ENCODE measurements around the gene SSBP3.
"Not testable (repeated sequence)": the region's sequence is repeated elsewhere in the genome, so short reads cannot be mapped to it uniquely, and the experiment has no call there.

SSBP3 gene

GRCh38 chr1:54398963-54399528 lies 7.1 kb downstream of the SSBP3 start:
- Histone ChIP-seq H3K4me3 (ENCODE audit: low read length) (no peak overlapping the region), H3K27ac (ENCODE audit: low read depth, low read length) (no peak overlapping the region), H3K27me3 (ENCODE audit: control insufficient read depth, insufficient read depth, low read length) (no peaks in the 10 kb centered on the region), H3K36me3 (ENCODE audit: control insufficient read depth, insufficient read depth, low read length) (peaks cover 20% of the 10 kb centered on the region), H3K9ac (ENCODE audit: low read length) (no peak overlapping the region), H3K4me1 (ENCODE audit: control insufficient read depth, insufficient read depth, low read length) (peaks cover 11% of the 10 kb centered on the region)

GRCh38 chr1:54397980-54398379 lies 8.2 kb downstream of the SSBP3 start:
- Histone ChIP-seq H3K4me1 (ENCODE audit: control insufficient read depth, insufficient read depth, low read length) (peaks cover 8% of the 10 kb centered on the region), H3K9ac (ENCODE audit: low read length) (no peak overlapping the region), H3K27me3 (ENCODE audit: control insufficient read depth, insufficient read depth, low read length) (no peaks in the 10 kb centered on the region), H3K4me3 (ENCODE audit: low read length) (no peak overlapping the region), H3K36me3 (ENCODE audit: control insufficient read depth, insufficient read depth, low read length) (peaks cover 22% of the 10 kb centered on the region), H3K27ac (ENCODE audit: low read depth, low read length) (no peak overlapping the region)

- no peak overlapping the region for H3K9ac ChIP-seq (ENCODE audit: low read length)
- peaks cover 8% of the 10 kb centered on the region for H3K4me1 ChIP-seq (ENCODE audit: control insufficient read depth, insufficient read depth, low read length)
- no peaks in the 10 kb centered on the region for H3K27me3 ChIP-seq (ENCODE audit: control insufficient read depth, insufficient read depth, low read length)
- H3K27ac ChIP-seq (ENCODE audit: low read depth, low read length), result no peak overlapping the region
- H3K4me3 ChIP-seq (ENCODE audit: low read length), result no peak overlapping the region
- H3K36me3 ChIP-seq (ENCODE audit: control insufficient read depth, insufficient read depth, low read length), result peaks cover 28% of the 10 kb centered on the region
These were observed 9.1 kb downstream of the SSBP3 start for GRCh38 chr1:54397090-54397591.

GRCh38 chr1:54396261-54396933 lies 9.8 kb downstream of the SSBP3 start:
- no peaks in the 10 kb centered on the region for H3K27me3 ChIP-seq (ENCODE audit: control insufficient read depth, insufficient read depth, low read length)
- H3K9ac ChIP-seq (ENCODE audit: low read length), result no peak overlapping the region
- H3K4me3 ChIP-seq (ENCODE audit: low read length), result no peak overlapping the region
- H3K4me1 ChIP-seq (ENCODE audit: control insufficient read depth, insufficient read depth, low read length), result peaks cover 8% of the 10 kb centered on the region
- no peak overlapping the region for H3K27ac ChIP-seq (ENCODE audit: low read depth, low read length)
- H3K36me3 ChIP-seq (ENCODE audit: control insufficient read depth, insufficient read depth, low read length), result peaks cover 28% of the 10 kb centered on the region

GRCh38 chr1:54395281-54395934 lies 10.8 kb downstream of the SSBP3 start:
- no peaks in the 10 kb centered on the region for H3K27me3 ChIP-seq (ENCODE audit: control insufficient read depth, insufficient read depth, low read length)
- no peak overlapping the region for H3K9ac ChIP-seq (ENCODE audit: low read length)
- H3K36me3 ChIP-seq (ENCODE audit: control insufficient read depth, insufficient read depth, low read length), result peaks cover 28% of the 10 kb centered on the region
- no peak overlapping the region for H3K4me3 ChIP-seq (ENCODE audit: low read length)
- peaks cover 8% of the 10 kb centered on the region for H3K4me1 ChIP-seq (ENCODE audit: control insufficient read depth, insufficient read depth, low read length)
- no peak overlapping the region for H3K27ac ChIP-seq (ENCODE audit: low read depth, low read length)

- Histone ChIP-seq H3K9ac (ENCODE audit: low read length) (no peak overlapping the region), H3K36me3 (ENCODE audit: control insufficient read depth, insufficient read depth, low read length) (peaks cover 21% of the 10 kb centered on the region), H3K4me1 (ENCODE audit: control insufficient read depth, insufficient read depth, low read length) (peaks cover 8% of the 10 kb centered on the region), H3K4me3 (ENCODE audit: low read length) (no peak overlapping the region), H3K27me3 (ENCODE audit: control insufficient read depth, insufficient read depth, low read length) (no peaks in the 10 kb centered on the region), H3K27ac (ENCODE audit: low read depth, low read length) (no peak overlapping the region)
These were observed 12.1 kb downstream of the SSBP3 start for GRCh38 chr1:54394104-54394503.

GRCh38 chr1:54392401-54392800 lies 13.8 kb downstream of the SSBP3 start:
- no peak overlapping the region for H3K27ac ChIP-seq (ENCODE audit: low read depth, low read length)
- H3K4me1 ChIP-seq (ENCODE audit: control insufficient read depth, insufficient read depth, low read length), result peaks cover 5% of the 10 kb centered on the region
- H3K27me3 ChIP-seq (ENCODE audit: control insufficient read depth, insufficient read depth, low read length), result no peaks in the 10 kb centered on the region
- H3K4me3 ChIP-seq (ENCODE audit: low read length), result no peak overlapping the region
- no peak overlapping the region for H3K9ac ChIP-seq (ENCODE audit: low read length)
- H3K36me3 ChIP-seq (ENCODE audit: control insufficient read depth, insufficient read depth, low read length), result peaks cover 11% of the 10 kb centered on the region

- H3K27ac ChIP-seq (ENCODE audit: low read depth, low read length), result no peak overlapping the region
- H3K4me3 ChIP-seq (ENCODE audit: low read length), result no peak overlapping the region
- H3K4me1 ChIP-seq (ENCODE audit: control insufficient read depth, insufficient read depth, low read length), result no peaks in the 10 kb centered on the region
- no peaks in the 10 kb centered on the region for H3K27me3 ChIP-seq (ENCODE audit: control insufficient read depth, insufficient read depth, low read length)
- peaks cover 11% of the 10 kb centered on the region for H3K36me3 ChIP-seq (ENCODE audit: control insufficient read depth, insufficient read depth, low read length)
- H3K9ac ChIP-seq (ENCODE audit: low read length), result no peak overlapping the region
These were observed 14.6 kb downstream of the SSBP3 start for GRCh38 chr1:54391450-54392209.

- H3K36me3 ChIP-seq (ENCODE audit: control insufficient read depth, insufficient read depth, low read length), result peaks cover 11% of the 10 kb centered on the region
- no peak overlapping the region for H3K4me3 ChIP-seq (ENCODE audit: low read length)
- H3K27me3 ChIP-seq (ENCODE audit: control insufficient read depth, insufficient read depth, low read length), result no peaks in the 10 kb centered on the region
- H3K4me1 ChIP-seq (ENCODE audit: control insufficient read depth, insufficient read depth, low read length), result peaks cover 7% of the 10 kb centered on the region
- no peak overlapping the region for H3K9ac ChIP-seq (ENCODE audit: low read length)
- H3K27ac ChIP-seq (ENCODE audit: low read depth, low read length), result no peak overlapping the region
These were observed 15.5 kb downstream of the SSBP3 start for GRCh38 chr1:54390655-54391054.

GRCh38 chr1:54389608-54390007 lies 16.6 kb downstream of the SSBP3 start:
- not testable (repeated sequence) for H3K4me3 ChIP-seq (ENCODE audit: low read length); H3K27me3 ChIP-seq (ENCODE audit: control insufficient read depth, insufficient read depth, low read length); H3K27ac ChIP-seq (ENCODE audit: low read depth, low read length); H3K9ac ChIP-seq (ENCODE audit: low read length)
- peaks cover 17% of the 10 kb centered on the region for H3K4me1 ChIP-seq (ENCODE audit: control insufficient read depth, insufficient read depth, low read length)
- H3K36me3 ChIP-seq (ENCODE audit: control insufficient read depth, insufficient read depth, low read length), result peaks cover 11% of the 10 kb centered on the region

GRCh38 chr1:54387419-54387818 lies 18.8 kb downstream of the SSBP3 start:
- Histone ChIP-seq H3K4me3 (ENCODE audit: low read length) (no peak overlapping the region), H3K36me3 (ENCODE audit: control insufficient read depth, insufficient read depth, low read length) (peaks cover 1% of the 10 kb centered on the region), H3K4me1 (ENCODE audit: control insufficient read depth, insufficient read depth, low read length) (peaks cover 17% of the 10 kb centered on the region), H3K27ac (ENCODE audit: low read depth, low read length) (no peak overlapping the region), H3K9ac (ENCODE audit: low read length) (no peak overlapping the region), H3K27me3 (ENCODE audit: control insufficient read depth, insufficient read depth, low read length) (no peaks in the 10 kb centered on the region)

- H3K4me1 ChIP-seq (ENCODE audit: control insufficient read depth, insufficient read depth, low read length), result peaks cover 17% of the 10 kb centered on the region
These were observed 20.5 kb downstream of the SSBP3 start for GRCh38 chr1:54385727-54386022.

More at GRCh38 chr1:54385727-54386022, 20.5 kb downstream of the SSBP3 start:
- H3K36me3 ChIP-seq (ENCODE audit: control insufficient read depth, insufficient read depth, low read length), result no peaks in the 10 kb centered on the region
- H3K27ac ChIP-seq (ENCODE audit: low read depth, low read length), result peak overlapping the region; percentile 41
- no peak overlapping the region for H3K4me3 ChIP-seq (ENCODE audit: low read length)
- H3K9ac ChIP-seq (ENCODE audit: low read length), result no peak overlapping the region
- no peaks in the 10 kb centered on the region for H3K27me3 ChIP-seq (ENCODE audit: control insufficient read depth, insufficient read depth, low read length)
